Measurements from ENCODE around the gene EHF. TPM values are rescaled to one million over a fixed set of nuclear protein-coding genes. Genes with fewer than 3 reads are reported as not detected.

The EHF gene
- total and polyA plus RNA-seq, 9 of the 15 experiments (the other 6 are each of a cell fraction or from before 2014, with no cell fraction given), result 0.04 to 0.54 (median 0.37) TPM

DNA sequence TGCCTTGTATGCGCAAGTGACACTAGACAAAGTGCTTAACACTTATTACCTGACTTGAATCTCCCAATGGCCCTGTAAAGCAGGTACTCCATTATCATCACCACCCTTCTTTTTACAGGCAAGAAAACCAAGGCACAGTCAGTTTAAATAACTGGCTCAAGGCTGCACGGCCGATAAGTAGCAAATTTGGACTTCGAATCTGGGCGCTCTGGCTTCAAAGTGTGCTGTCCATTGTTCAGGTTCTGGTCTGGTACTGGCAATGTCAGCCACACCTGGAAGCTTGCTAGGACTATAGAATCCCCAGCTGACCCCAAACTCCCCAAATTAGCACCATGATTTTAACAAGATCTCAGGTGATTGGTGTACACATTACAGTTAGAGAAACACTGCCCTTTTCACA is 19.3 kb upstream of the EHF start:
- H3K4me2 ChIP-seq (ENCODE audit: insufficient read depth, low read length), result no peak overlapping the region

More for the DNA sequence above, 19.3 kb upstream of the EHF start:
- Histone ChIP-seq H4K20me1 (replicated peaks; ENCODE audit: control insufficient read depth, insufficient read depth, low read length) (no peaks in the 10 kb centered on the region), H3K4me3 (no peak overlapping the region), H3K36me3 (ENCODE audit: control insufficient read depth, insufficient read depth, low read length) (no peaks in the 10 kb centered on the region), H3K4me1 (replicated peaks in 1 of 2; ENCODE audit: control insufficient read depth in 2 of 2, insufficient read depth in 2 of 2, low read length in 2 of 2) (peaks cover 46 to 64% of the 10 kb centered on the region in 2 experiments), H2AFZ (ENCODE audit: low read depth, low read length) (no peak overlapping the region), H3K9me3 (replicated peaks; ENCODE audit: control insufficient read depth, insufficient read depth, low read depth, low read length) (no peaks in the 10 kb centered on the region), H3K9ac (ENCODE audit: insufficient read depth in 1 of 2, low read depth in 2 of 2, low read length in 2 of 2) (no peak overlapping the region; a peak in 1 of 4 replicates), H3K79me2 (ENCODE audit: control insufficient read depth, insufficient read depth, low read length) (no peaks in the 10 kb centered on the region), H3K27ac (ENCODE audit: extremely low read depth, low read depth, low read length) (no peak overlapping the region; the same call in 2 of the 3 replicates), H3K9me1 (ENCODE audit: control insufficient read depth, insufficient read depth, low read length) (no peaks in the 10 kb centered on the region), H3K27me3 (ENCODE audit: control insufficient read depth in 2 of 2, insufficient read depth in 2 of 2, low read length in 2 of 2) (no peaks in the 10 kb centered on the region)
- no peak for ATAC-seq
- CTCF ChIA-PET (ENCODE audit: low intra/inter-chr PET ratio), result interaction anchor here (0.6 to 1.2 kb wide), 2 partner anchors 16 to 289 kb away, joined by 3 read pairs; no protein-coding TSS in a partner anchor
- TF ChIP-seq SAP30 (IDR thresholded peaks at IDR 0.05; ENCODE audit: borderline replicate concordance, insufficient read depth, low read depth, low read length, poor library complexity, severe bottlenecking) (no peak), ZNF197 (CRISPR knock-in tag; IDR thresholded peaks at IDR 0.05; ENCODE audit: low read depth) (no peak), THRAP3 (IDR thresholded peaks at IDR 0.05; ENCODE audit: borderline replicate concordance) (no peak), BHLHE40 (IDR thresholded peaks at IDR 0.05; ENCODE audit: low read length) (no peak), PHB (CRISPR knock-in tag; IDR thresholded peaks at IDR 0.05) (no peak), NRF1 (conservative IDR thresholded peaks at IDR 0.05 in 1 of 2, IDR thresholded peaks at IDR 0.05 in 1 of 2) (no peak), TAF7 (tag; IDR thresholded peaks at IDR 0.05) (no peak), NFXL1 (CRISPR knock-in tag; IDR thresholded peaks at IDR 0.05) (no peak)
- TF ChIP-seq, protein P1, sequence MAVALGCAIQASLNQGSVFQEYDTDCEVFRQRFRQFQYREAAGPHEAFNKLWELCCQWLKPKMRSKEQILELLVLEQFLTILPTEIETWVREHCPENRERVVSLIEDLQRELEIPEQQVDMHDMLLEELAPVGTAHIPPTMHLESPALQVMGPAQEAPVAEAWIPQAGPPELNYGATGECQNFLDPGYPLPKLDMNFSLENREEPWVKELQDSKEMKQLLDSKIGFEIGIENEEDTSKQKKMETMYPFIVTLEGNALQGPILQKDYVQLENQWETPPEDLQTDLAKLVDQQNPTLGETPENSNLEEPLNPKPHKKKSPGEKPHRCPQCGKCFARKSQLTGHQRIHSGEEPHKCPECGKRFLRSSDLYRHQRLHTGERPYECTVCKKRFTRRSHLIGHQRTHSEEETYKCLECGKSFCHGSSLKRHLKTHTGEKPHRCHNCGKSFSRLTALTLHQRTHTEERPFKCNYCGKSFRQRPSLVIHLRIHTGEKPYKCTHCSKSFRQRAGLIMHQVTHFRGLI (CRISPR knock-in tag; IDR thresholded peaks at IDR 0.05), result no peak
- TF ChIP-seq, protein P2, sequence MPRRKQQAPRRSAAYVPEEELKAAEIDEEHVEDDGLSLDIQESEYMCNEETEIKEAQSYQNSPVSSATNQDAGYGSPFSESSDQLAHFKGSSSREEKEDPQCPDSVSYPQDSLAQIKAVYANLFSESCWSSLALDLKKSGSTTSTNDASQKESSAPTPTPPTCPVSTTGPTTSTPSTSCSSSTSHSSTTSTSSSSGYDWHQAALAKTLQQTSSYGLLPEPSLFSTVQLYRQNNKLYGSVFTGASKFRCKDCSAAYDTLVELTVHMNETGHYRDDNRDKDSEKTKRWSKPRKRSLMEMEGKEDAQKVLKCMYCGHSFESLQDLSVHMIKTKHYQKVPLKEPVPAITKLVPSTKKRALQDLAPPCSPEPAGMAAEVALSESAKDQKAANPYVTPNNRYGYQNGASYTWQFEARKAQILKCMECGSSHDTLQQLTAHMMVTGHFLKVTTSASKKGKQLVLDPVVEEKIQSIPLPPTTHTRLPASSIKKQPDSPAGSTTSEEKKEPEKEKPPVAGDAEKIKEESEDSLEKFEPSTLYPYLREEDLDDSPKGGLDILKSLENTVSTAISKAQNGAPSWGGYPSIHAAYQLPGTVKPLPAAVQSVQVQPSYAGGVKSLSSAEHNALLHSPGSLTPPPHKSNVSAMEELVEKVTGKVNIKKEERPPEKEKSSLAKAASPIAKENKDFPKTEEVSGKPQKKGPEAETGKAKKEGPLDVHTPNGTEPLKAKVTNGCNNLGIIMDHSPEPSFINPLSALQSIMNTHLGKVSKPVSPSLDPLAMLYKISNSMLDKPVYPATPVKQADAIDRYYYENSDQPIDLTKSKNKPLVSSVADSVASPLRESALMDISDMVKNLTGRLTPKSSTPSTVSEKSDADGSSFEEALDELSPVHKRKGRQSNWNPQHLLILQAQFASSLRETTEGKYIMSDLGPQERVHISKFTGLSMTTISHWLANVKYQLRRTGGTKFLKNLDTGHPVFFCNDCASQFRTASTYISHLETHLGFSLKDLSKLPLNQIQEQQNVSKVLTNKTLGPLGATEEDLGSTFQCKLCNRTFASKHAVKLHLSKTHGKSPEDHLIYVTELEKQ (CRISPR knock-in tag; IDR thresholded peaks at IDR 0.05), result no peak
- intact Hi-C loops (cut with micrococcal nuclease) (loop anchor here (2.0 to 5.0 kb wide), 3 partner anchors 15 to 206 kb away; no protein-coding TSS in a partner anchor), in situ Hi-C loops (cut with MboI) (no loop called here)
- POLR2A ChIA-PET, result interaction anchor here (1.4 to 2.0 kb wide), 2 partner anchors 8 to 20 kb away, joined by 4 to 7 read pairs; partner anchors contain the start of gene EHF
- no TSS peak for BruUV-seq (replicated peaks)
- no peak for FAIRE-seq
- WGBS (ENCODE audit: insufficient coverage, low coverage, missing lambda C conversion rate), result 59% methylated on average over 5 of the region's 5 CpGs
- DNase-seq (ENCODE audit: extremely low read depth in 1 of 4, low spot score in 3 of 4), result no peak

All from K562 (cell line).